OCI-LY7 (cell line): Measurements from ENCODE around the gene SCGB2B2. TPM values are rescaled to one million over a fixed set of nuclear protein-coding genes. Genes with fewer than 3 reads are reported as not detected.
A peak's percentile ranks its signal among the peaks of the same experiment; 100 is the strongest.

Experiments used
- BruUV-seq: library from RNA; stranded (reverse); fragments of 400-500 nt; replicated peaks from 2 replicates; lab custom pipeline; 2021; lab: Mats Ljungman, UMichigan
- CTCF ChIA-PET: fragments of 300-600 bp; sonication (Branson Sonifier 250); formaldehyde crosslinking; loops from one replicate; lab custom pipeline; 2022; ENCODE audit warnings: antibody characterized with exemption; ENCODE audit not compliant: unreplicated experiment; lab: Charles Lee
- POLR2A ChIA-PET: fragments of 300-600 bp; sonication (Branson Sonifier 250); formaldehyde crosslinking; loops from one replicate; lab custom pipeline; 2022; ENCODE audit warnings: antibody characterized with exemption; lab: Charles Lee
- DNase-seq: peaks from one replicate; pipeline ENCODE4 v3.0.0-alpha.2; 2015; ENCODE audit warnings: low spot score
- H2AFZ ChIP-seq: fragments of 200-600 bp; sonication (generic), shearing (Covaris generic); 2 replicates; pipeline ENCODE4 v1.6.1; 2014; ENCODE audit warnings: mild to moderate bottlenecking, antibody characterized with exemption, low read length, moderate library complexity
- H3K27ac ChIP-seq: fragments of 200-600 bp; sonication (generic); 2 replicates; pipeline ENCODE4 v1.5.1; 2014; ENCODE audit warnings: mixed run types, low read depth, mild to moderate bottlenecking, moderate library complexity, low read length, inconsistent platforms; ENCODE audit not compliant: poor library complexity, severe bottlenecking
- H3K36me3 ChIP-seq: fragments of 200-600 bp; sonication (generic); 2 replicates; pipeline ENCODE4 v1.6.1; 2014; ENCODE audit warnings: mild to moderate bottlenecking, antibody characterized with exemption, low read length, moderate library complexity, mixed read lengths; ENCODE audit not compliant: insufficient read depth
- H3K4me1 ChIP-seq: fragments of 200-600 bp; sonication (generic); 2 replicates; pipeline ENCODE4 v1.5.1; 2014; ENCODE audit warnings: mild to moderate bottlenecking, low read length; ENCODE audit not compliant: insufficient read depth, poor library complexity, severe bottlenecking
- H3K4me2 ChIP-seq: fragments of 200-600 bp; sonication (generic); 2 replicates; pipeline ENCODE4 v1.6.1; 2014; ENCODE audit warnings: mild to moderate bottlenecking, low read length
- H3K4me3 ChIP-seq: fragments of 200-600 bp; sonication (generic); 2 replicates; pipeline ENCODE4 v1.5.1; 2014; ENCODE audit warnings: mild to moderate bottlenecking, low read depth, low read length; ENCODE audit not compliant: poor library complexity, severe bottlenecking
- H3K79me2 ChIP-seq: fragments of 200-600 bp; sonication (generic); 2 replicates; pipeline ENCODE4 v1.6.1; 2016; ENCODE audit warnings: low read depth, mild to moderate bottlenecking, low read length, moderate library complexity, mixed read lengths; ENCODE audit not compliant: insufficient read depth
- H3K9me2 ChIP-seq: fragments of 200-600 bp; sonication (generic); 2 replicates; pipeline ENCODE4 v1.6.1; 2016; ENCODE audit warnings: mild to moderate bottlenecking, low read length, mixed read lengths; ENCODE audit not compliant: insufficient read depth
- H3K9me3 ChIP-seq: fragments of 200-600 bp; sonication (generic); 2 replicates; pipeline ENCODE4 v1.6.1; 2014; ENCODE audit warnings: mild to moderate bottlenecking, mixed run types, low read length, mixed read lengths
- H4K20me1 ChIP-seq: fragments of 200-600 bp; sonication (generic); 2 replicates; pipeline ENCODE4 v1.6.1; 2014; ENCODE audit warnings: mild to moderate bottlenecking, antibody characterized with exemption, low read length, moderate library complexity, mixed read lengths; ENCODE audit not compliant: insufficient read depth
- EZH2phosphoT487 ChIP-seq: fragments of 200-600 bp; sonication (generic); IDR thresholded peaks from 2 replicates; pipeline ENCODE4 v1.6.1; 2018; ENCODE audit warnings: low read depth, borderline replicate concordance, mild to moderate bottlenecking, mixed run types, antibody characterized with exemption, low read length, moderate library complexity, mixed read lengths
- intact Hi-C: fragments of 100-400 bp; cut with micrococcal nuclease; formaldehyde crosslinking; loops from one replicate; pipeline ENCODE4 v1.10.0; 2022; ENCODE audit not compliant: unreplicated experiment
- total RNA-seq, 2 experiments: library from RNA; depleted of rRNA in 1 of 2; stranded (reverse); fragments of >200 nt in 1 of 2; shearing (Covaris generic) in 1 of 2; gene quantifications; 2 replicates each; pipeline ENCODE4 v1.2.3, GENCODE V29; 2014 to 2022
- TF ChIP-seq, protein P1 (sequence below): fragments of 200-600 bp; sonication (generic); conservative IDR thresholded peaks from 2 replicates; pipeline ENCODE4 v1.5.1; 2014; ENCODE audit warnings: mild to moderate bottlenecking, antibody characterized with exemption, low read length, moderate library complexity, mixed read lengths

SCGB2B2 gene
- total RNA-seq, 2 experiments from 2014 or later, result 0.54 to 1.7 TPM

- peak overlapping the region; percentile 96; the same call in 1 of the 2 replicates for H2AFZ ChIP-seq
- peaks cover 19% of the 10 kb centered on the region for H3K36me3 ChIP-seq
- H3K27ac ChIP-seq, result no peak overlapping the region
- peak overlapping the region; percentile 78 for H3K4me2 ChIP-seq
- peak overlapping the region; percentile 80 for H3K4me3 ChIP-seq
- no peaks in the 10 kb centered on the region for H3K9me2 ChIP-seq
- no peak for DNase-seq
- TF ChIP-seq, protein P1, sequence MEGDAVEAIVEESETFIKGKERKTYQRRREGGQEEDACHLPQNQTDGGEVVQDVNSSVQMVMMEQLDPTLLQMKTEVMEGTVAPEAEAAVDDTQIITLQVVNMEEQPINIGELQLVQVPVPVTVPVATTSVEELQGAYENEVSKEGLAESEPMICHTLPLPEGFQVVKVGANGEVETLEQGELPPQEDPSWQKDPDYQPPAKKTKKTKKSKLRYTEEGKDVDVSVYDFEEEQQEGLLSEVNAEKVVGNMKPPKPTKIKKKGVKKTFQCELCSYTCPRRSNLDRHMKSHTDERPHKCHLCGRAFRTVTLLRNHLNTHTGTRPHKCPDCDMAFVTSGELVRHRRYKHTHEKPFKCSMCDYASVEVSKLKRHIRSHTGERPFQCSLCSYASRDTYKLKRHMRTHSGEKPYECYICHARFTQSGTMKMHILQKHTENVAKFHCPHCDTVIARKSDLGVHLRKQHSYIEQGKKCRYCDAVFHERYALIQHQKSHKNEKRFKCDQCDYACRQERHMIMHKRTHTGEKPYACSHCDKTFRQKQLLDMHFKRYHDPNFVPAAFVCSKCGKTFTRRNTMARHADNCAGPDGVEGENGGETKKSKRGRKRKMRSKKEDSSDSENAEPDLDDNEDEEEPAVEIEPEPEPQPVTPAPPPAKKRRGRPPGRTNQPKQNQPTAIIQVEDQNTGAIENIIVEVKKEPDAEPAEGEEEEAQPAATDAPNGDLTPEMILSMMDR, result no peak
- no peak for TF ChIP-seq EZH2phosphoT487
- peaks cover 20% of the 10 kb centered on the region for H3K4me1 ChIP-seq
- H3K9me3 ChIP-seq, result peaks cover 8% of the 10 kb centered on the region
- ChIA-PET POLR2A (interaction anchor here (1.2 kb wide), 1 partner anchor 10 kb away, joined by 4 read pairs; no protein-coding TSS in a partner anchor), CTCF (no interaction called here)
- H4K20me1 ChIP-seq, result no peaks in the 10 kb centered on the region
- H3K79me2 ChIP-seq, result peaks cover 7% of the 10 kb centered on the region; the same call in 1 of the 2 replicates
- intact Hi-C loops, result no loop called here
- BruUV-seq, result no TSS peak
Measured at GRCh38 chr19:34675919-34676318, 1.0 kb downstream of the SCGB2B2 start.

GRCh38 chr19:34675250-34675649 is 1.7 kb downstream of the SCGB2B2 start:
- BruUV-seq, result no TSS peak

GRCh38 chr19:34673590-34673989 is 3.4 kb downstream of the SCGB2B2 start:
- intact Hi-C loops, result no loop called here
- Histone ChIP-seq H3K4me2 (no peak overlapping the region), H3K4me3 (no peak overlapping the region), H3K9me3 (peaks cover 8% of the 10 kb centered on the region), H3K36me3 (no peaks in the 10 kb centered on the region), H2AFZ (no peak overlapping the region), H3K79me2 (peaks cover 7% of the 10 kb centered on the region; the same call in 1 of the 2 replicates), H3K4me1 (peaks cover 17% of the 10 kb centered on the region), H3K9me2 (no peaks in the 10 kb centered on the region), H3K27ac (no peak overlapping the region), H4K20me1 (no peaks in the 10 kb centered on the region)
- no peak for TF ChIP-seq EZH2phosphoT487
- TF ChIP-seq, protein P1, result no peak
- DNase-seq, result no peak
- ChIA-PET CTCF (no interaction called here), POLR2A (interaction anchor here (0.6 kb wide), 1 partner anchor 12 kb away, joined by 3 read pairs; no protein-coding TSS in a partner anchor)
- no TSS peak for BruUV-seq

More at GRCh38 chr19:34675250-34675649, 1.7 kb downstream of the SCGB2B2 start:
- no peaks in the 10 kb centered on the region for H3K9me2 ChIP-seq
- no peak overlapping the region for H3K4me2 ChIP-seq
- no peak for TF ChIP-seq EZH2phosphoT487
- TF ChIP-seq, protein P1, result no peak
- H3K4me1 ChIP-seq, result peaks cover 20% of the 10 kb centered on the region
- ChIA-PET CTCF (no interaction called here), POLR2A (no interaction called here)
- DNase-seq, result no peak
- intact Hi-C loops, result no loop called here
- H2AFZ ChIP-seq, result no peak overlapping the region
- H3K36me3 ChIP-seq, result peaks cover 13% of the 10 kb centered on the region
- H3K27ac ChIP-seq, result no peak overlapping the region
- H3K79me2 ChIP-seq, result peaks cover 7% of the 10 kb centered on the region; the same call in 1 of the 2 replicates
- H3K4me3 ChIP-seq, result no peak overlapping the region
- no peaks in the 10 kb centered on the region for H4K20me1 ChIP-seq
- peaks cover 8% of the 10 kb centered on the region for H3K9me3 ChIP-seq
